CD14-positive monocyte (primary cell): ENCODE data around the gene TNIK. TPM values are rescaled to one million over a fixed set of nuclear protein-coding genes. Genes with fewer than 3 reads are reported as not detected.

Experiments used
- DNase-seq, 3 donors: peaks; one replicate each; pipeline ENCODE4 v3.0.0-alpha.2; 2011 to 2022
- H2AFZ ChIP-seq: 2 replicates; pipeline ENCODE4 v1.6.0; 2012; ENCODE audit warnings: mild to moderate bottlenecking, low read depth, low read length, inconsistent platforms; ENCODE audit not compliant: insufficient read depth, poor library complexity, severe bottlenecking
- H3K27ac ChIP-seq, 2 donors: 1 replicate in 1 of 2; 2 replicates in 1 of 2; pipeline ENCODE4 v1.5.1; 2012 to 2013; ENCODE audit warnings: low read length in 2 of 2, control low read depth in 1 of 2, inconsistent platforms in 1 of 2, low read depth in 1 of 2, mild to moderate bottlenecking in 1 of 2
- H3K27me3 ChIP-seq, 2 donors: one replicate each; pipeline versions ENCODE4 v1.6.0 to v1.6.1; 2011 to 2013; ENCODE audit warnings: low read length in 2 of 2; ENCODE audit not compliant: control insufficient read depth in 2 of 2, insufficient read depth in 2 of 2
- H3K36me3 ChIP-seq, 2 donors: replicated peaks in 1 of 2; 1 replicate in 1 of 2; 2 replicates in 1 of 2; pipeline versions ENCODE4 v1.5.1 to v1.6.1; 2012 to 2013; ENCODE audit warnings: low read length in 2 of 2, control low read depth in 1 of 2, inconsistent platforms in 1 of 2, mild to moderate bottlenecking in 1 of 2; ENCODE audit not compliant: insufficient read depth in 2 of 2, control insufficient read depth in 1 of 2
- H3K4me1 ChIP-seq, 2 donors: 1 replicate in 1 of 2; 2 replicates in 1 of 2; pipeline versions ENCODE4 v1.5.1 to v1.6.1; 2012 to 2013; ENCODE audit warnings: low read length in 2 of 2, control low read depth in 1 of 2, inconsistent platforms in 1 of 2, mild to moderate bottlenecking in 1 of 2, moderate library complexity in 1 of 2; ENCODE audit not compliant: insufficient read depth in 2 of 2, control insufficient read depth in 1 of 2
- H3K4me2 ChIP-seq: replicated peaks from 2 replicates; pipeline ENCODE3; 2012; ENCODE audit warnings: low read length, moderate library complexity, mild to moderate bottlenecking; ENCODE audit not compliant: poor library complexity, severe bottlenecking; ENCODE audit errors: extremely low read depth
- H3K4me3 ChIP-seq, 3 experiments: fragments of 200-600 bp in 1 of 3; sonication (generic) in 1 of 3; replicated peaks in 1 of 3; 1 replicate in 2 of 3; 2 replicates in 1 of 3; pipeline ENCODE4 v1.5.1; 2011 to 2013; ENCODE audit warnings: low read length in 3 of 3, mild to moderate bottlenecking in 3 of 3, control low read depth in 2 of 3, low read depth in 2 of 3, inconsistent platforms in 1 of 3, moderate library complexity in 1 of 3
- H3K79me2 ChIP-seq: 2 replicates; pipeline ENCODE4 v1.6.0; 2012; ENCODE audit warnings: mild to moderate bottlenecking, control low read depth, inconsistent platforms, low read length, moderate library complexity; ENCODE audit not compliant: insufficient read depth
- H3K9ac ChIP-seq: 2 replicates; pipeline ENCODE4 v1.6.0; 2017; ENCODE audit warnings: low read length, mild to moderate bottlenecking; ENCODE audit not compliant: insufficient read depth, poor library complexity, severe bottlenecking
- H3K9me3 ChIP-seq, 2 donors: replicated peaks in 1 of 2; 1 replicate in 1 of 2; 2 replicates in 1 of 2; pipeline versions ENCODE4 v1.5.1 to v1.6.1; 2012 to 2013; ENCODE audit warnings: low read length in 2 of 2, control low read depth in 1 of 2; ENCODE audit not compliant: control insufficient read depth in 1 of 2, insufficient read depth in 1 of 2
- H4K20me1 ChIP-seq: 2 replicates; pipeline ENCODE4 v1.6.0; 2012; ENCODE audit warnings: mild to moderate bottlenecking, low read length, control low read depth, moderate library complexity; ENCODE audit not compliant: insufficient read depth
- H3K27ac Mint-ChIP-seq, 7 donors: one replicate each; pipeline ENCODE4 v1.8.0; 2020; ENCODE audit warnings: mild to moderate bottlenecking in 7 of 7, mixed read lengths in 7 of 7, moderate library complexity in 6 of 7, inconsistent platforms in 2 of 7
- H3K27me3 Mint-ChIP-seq, 3 donors: one replicate each; pipeline ENCODE4 v1.8.0; 2021 to 2022; ENCODE audit warnings: low read depth in 3 of 3, mild to moderate bottlenecking in 3 of 3, mixed read lengths in 3 of 3, moderate library complexity in 3 of 3, inconsistent platforms in 1 of 3
- H3K36me3 Mint-ChIP-seq, 2 donors: one replicate each; pipeline ENCODE4 v1.8.0; 2020; ENCODE audit warnings: mixed read lengths in 2 of 2, inconsistent platforms in 1 of 2, mild to moderate bottlenecking in 1 of 2
- H3K4me1 Mint-ChIP-seq: one replicate; pipeline ENCODE4 v1.8.0; 2020; ENCODE audit warnings: mild to moderate bottlenecking, mixed read lengths
- H3K4me3 Mint-ChIP-seq, 2 donors: one replicate each; pipeline ENCODE4 v1.8.0; 2020; ENCODE audit warnings: mild to moderate bottlenecking in 2 of 2, mixed read lengths in 2 of 2, moderate library complexity in 1 of 2
- H3K9me3 Mint-ChIP-seq, 7 donors: one replicate each; pipeline ENCODE4 v1.8.0; 2020 to 2022; ENCODE audit warnings: mixed read lengths in 7 of 7, mild to moderate bottlenecking in 6 of 7, moderate library complexity in 6 of 7, inconsistent platforms in 2 of 7
- WGBS: methylation state at CpG from one replicate; pipeline ENCODE4 v1.1.5; 2013; ENCODE audit warnings: missing lambda C conversion rate; ENCODE audit not compliant: insufficient coverage; 5-methylcytosine and 5-hydroxymethylcytosine counted together
- intact Hi-C, 2 donors: fragments of 100-400 bp; cut with micrococcal nuclease; formaldehyde crosslinking; loops; one replicate each; pipeline versions ENCODE4 v1.15.0 to v1.15.1; 2023
- polyA plus RNA-seq, 3 donors: library from polyadenylated mRNA; depleted of rRNA in 1 of 3; unstranded in 2 of 3; stranded (reverse) in 1 of 3; fragments of 300-500 nt in 2 of 3; fragments of >200 nt in 1 of 3; fragmentation: Illumina TruSeq in 2 of 3; gene quantifications; 1 replicate in 2 of 3; 2 replicates in 1 of 3; pipeline ENCODE4 v1.2.3, GENCODE V29; 2012 to 2021
- TF ChIP-seq, protein P1 (sequence below): fragments of 200-600 bp; IDR thresholded peaks from one replicate; pipeline ENCODE4 v1.8.0; 2022; ENCODE audit warnings: antibody characterized with exemption, mild to moderate bottlenecking

Gene TNIK
- polyA plus RNA-seq, 3 donors = 0.36 to 1.8 (median 0.75) TPM

DNA sequence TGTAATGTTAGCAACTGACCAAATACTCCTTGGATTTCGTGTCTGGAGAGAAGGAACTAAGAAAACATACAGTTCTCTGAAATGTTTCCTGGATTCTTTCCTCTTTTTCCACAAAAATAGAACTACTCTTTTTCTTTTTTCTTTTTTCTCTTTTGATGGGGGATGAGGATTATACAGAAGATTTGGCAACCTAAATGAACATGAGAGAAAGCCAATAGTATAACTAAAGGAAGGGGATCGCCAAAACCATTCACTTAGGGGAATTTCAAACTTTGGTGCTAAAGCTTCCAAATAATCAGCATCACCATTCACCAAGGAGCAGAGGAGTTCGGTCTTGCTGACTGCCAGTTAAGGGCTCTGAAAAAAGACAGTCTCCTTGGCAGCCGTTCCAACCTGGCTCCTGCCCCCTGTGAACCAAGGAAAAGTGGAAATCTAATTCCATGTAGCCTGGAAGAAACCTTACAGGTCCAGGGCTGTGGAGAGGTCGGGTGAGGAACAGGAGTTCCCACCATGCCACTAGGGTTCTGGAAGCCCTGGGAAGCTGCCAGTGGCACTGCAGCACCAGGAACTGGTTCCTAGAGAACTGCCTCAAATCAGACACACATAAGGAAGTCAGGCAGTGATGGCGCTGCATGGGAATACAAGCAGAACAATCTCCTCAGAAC is 176.9 kb downstream of the TNIK start:
- WGBS = 93% methylated on average over 3 of the region's 6 CpGs
- Mint-ChIP-seq H3K27me3 (no peaks in the 10 kb centered on the region), H3K4me3 (no peak overlapping the region), H3K9me3 (peaks cover 0 to 1% (median 0%) of the 10 kb centered on the region in 7 donors), H3K4me1 (peaks cover 5% of the 10 kb centered on the region), H3K36me3 (no peaks in the 10 kb centered on the region), H3K27ac (no peak overlapping the region)
- DNase-seq = no peak
- H3K9ac ChIP-seq = no peak overlapping the region
- TF ChIP-seq, protein P1, sequence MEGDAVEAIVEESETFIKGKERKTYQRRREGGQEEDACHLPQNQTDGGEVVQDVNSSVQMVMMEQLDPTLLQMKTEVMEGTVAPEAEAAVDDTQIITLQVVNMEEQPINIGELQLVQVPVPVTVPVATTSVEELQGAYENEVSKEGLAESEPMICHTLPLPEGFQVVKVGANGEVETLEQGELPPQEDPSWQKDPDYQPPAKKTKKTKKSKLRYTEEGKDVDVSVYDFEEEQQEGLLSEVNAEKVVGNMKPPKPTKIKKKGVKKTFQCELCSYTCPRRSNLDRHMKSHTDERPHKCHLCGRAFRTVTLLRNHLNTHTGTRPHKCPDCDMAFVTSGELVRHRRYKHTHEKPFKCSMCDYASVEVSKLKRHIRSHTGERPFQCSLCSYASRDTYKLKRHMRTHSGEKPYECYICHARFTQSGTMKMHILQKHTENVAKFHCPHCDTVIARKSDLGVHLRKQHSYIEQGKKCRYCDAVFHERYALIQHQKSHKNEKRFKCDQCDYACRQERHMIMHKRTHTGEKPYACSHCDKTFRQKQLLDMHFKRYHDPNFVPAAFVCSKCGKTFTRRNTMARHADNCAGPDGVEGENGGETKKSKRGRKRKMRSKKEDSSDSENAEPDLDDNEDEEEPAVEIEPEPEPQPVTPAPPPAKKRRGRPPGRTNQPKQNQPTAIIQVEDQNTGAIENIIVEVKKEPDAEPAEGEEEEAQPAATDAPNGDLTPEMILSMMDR = no peak
- H4K20me1 ChIP-seq = no peaks in the 10 kb centered on the region
- H3K36me3 ChIP-seq = no peaks in the 10 kb centered on the region
- intact Hi-C loops = no loop called here
- H3K9me3 ChIP-seq = no peaks in the 10 kb centered on the region
- no peaks in the 10 kb centered on the region for H3K4me1 ChIP-seq
- H3K4me2 ChIP-seq = no peak overlapping the region
- no peak overlapping the region for H2AFZ ChIP-seq
- no peak overlapping the region for H3K27ac ChIP-seq
- H3K27me3 ChIP-seq = no peaks in the 10 kb centered on the region
- H3K4me3 ChIP-seq = no peak overlapping the region
- no peaks in the 10 kb centered on the region for H3K79me2 ChIP-seq

DNA sequence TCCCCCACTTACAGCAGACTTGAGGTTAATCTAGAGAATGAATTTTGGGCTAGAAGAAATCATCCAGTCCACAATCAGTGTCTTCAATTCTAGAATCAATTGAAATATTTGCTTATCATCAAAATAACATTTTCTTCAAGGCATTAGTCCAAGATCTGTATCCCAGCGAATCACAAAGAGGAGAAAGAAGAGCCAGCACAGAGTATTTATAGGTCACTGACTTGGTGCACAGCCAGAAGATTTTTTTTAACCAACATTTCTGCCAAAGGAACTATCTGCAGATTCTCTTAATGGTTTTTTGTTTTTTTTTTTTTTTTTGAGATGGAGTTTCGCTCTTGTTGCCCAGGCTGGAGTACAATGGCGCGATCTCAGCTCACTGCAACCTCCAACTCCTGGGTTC is 178.2 kb downstream of the TNIK start:
- Histone ChIP-seq H3K9me3 (no peaks in the 10 kb centered on the region), H3K4me3 (no peak overlapping the region), H3K79me2 (no peaks in the 10 kb centered on the region), H4K20me1 (no peaks in the 10 kb centered on the region), H3K9ac (no peak overlapping the region), H3K4me1 (no peaks in the 10 kb centered on the region), H3K4me2 (no peak overlapping the region), H2AFZ (no peak overlapping the region), H3K27me3 (no peaks in the 10 kb centered on the region), H3K27ac (no peak overlapping the region), H3K36me3 (no peaks in the 10 kb centered on the region)
- no peaks in the 10 kb centered on the region for H3K27me3 Mint-ChIP-seq
- intact Hi-C loops = no loop called here
- H3K9me3 Mint-ChIP-seq = peaks cover 0 to 1% (median 0%) of the 10 kb centered on the region in 7 donors
- H3K27ac Mint-ChIP-seq = no peak overlapping the region
- 100% methylated on average over 1 of the region's 4 CpGs for WGBS
- H3K36me3 Mint-ChIP-seq = no peaks in the 10 kb centered on the region
- H3K4me3 Mint-ChIP-seq = no peak overlapping the region
- peaks cover 5% of the 10 kb centered on the region for H3K4me1 Mint-ChIP-seq
- no peak for DNase-seq
- TF ChIP-seq, protein P1 = no peak
